Stimulated activated CD8-positive, alpha-beta memory T cell treated with anti-CD3 and anti-CD28 coated beads, Interleukin-12 subunit alpha, Interleukin-12 subunit beta, amount 100 ng/mL, for 1 hour (primary cell): Measurements from ENCODE around the gene ISCA1.
A peak's percentile ranks its signal among the peaks of the same experiment; 100 is the strongest.
"Not testable (repeated sequence)": the region's sequence is repeated elsewhere in the genome, so short reads cannot be mapped to it uniquely, and the experiment has no call there.

Experiments
- DNase-seq: peaks from one replicate; pipeline ENCODE4 v3.0.0-alpha.2; 2020; ENCODE audit warnings: low read depth

ISCA1 gene

DNA sequence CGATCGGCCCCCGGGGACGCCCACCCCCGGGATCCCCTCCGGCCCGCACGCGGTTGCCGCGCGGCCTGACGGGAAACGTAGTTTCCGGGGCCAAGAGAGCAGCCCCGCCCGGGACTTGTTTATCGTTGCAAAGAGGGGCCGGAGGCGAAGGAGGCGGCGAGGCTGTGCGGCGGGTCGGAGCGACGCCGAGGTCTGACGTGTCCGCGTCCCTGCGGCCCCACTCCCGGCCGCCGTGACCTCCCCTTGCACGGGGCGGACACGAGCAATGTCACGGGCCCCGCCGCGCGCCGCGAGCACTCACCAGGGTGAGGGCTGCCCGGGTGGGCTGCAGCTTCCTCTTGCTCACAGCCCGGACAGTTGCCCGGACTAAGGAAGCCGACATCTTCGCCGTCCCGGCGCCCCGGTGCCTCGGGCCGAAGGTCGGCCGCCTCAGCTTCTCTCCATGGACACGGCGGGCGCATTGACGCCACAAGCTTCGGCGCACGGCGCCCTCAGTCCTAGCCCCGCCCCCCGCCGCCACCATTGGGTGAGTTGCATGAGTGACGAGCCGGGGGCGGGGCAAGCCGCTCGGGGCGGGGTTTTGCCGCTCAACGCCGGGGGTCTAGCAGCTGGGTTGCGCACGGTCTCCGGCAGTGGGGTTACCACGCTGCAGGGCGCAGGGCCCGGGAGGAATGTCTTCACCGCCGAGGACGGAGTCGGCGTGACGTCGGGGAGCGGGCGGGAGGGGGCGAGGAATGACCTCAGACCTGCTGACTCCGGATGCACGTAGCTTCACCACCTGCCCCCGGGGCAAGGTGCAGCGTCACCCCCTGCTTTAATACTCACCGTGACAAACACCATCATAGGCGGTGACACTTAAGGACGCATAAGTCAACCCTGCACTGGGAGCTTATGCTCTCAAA, at the start of gene ISCA1:
TSS of gene ISCA1 (minus strand) at position 462 of the 902 bp plus-strand sequence. CDS start at position 382, 80 bp downstream.
- DNase-seq = peak; percentile 94

DNA sequence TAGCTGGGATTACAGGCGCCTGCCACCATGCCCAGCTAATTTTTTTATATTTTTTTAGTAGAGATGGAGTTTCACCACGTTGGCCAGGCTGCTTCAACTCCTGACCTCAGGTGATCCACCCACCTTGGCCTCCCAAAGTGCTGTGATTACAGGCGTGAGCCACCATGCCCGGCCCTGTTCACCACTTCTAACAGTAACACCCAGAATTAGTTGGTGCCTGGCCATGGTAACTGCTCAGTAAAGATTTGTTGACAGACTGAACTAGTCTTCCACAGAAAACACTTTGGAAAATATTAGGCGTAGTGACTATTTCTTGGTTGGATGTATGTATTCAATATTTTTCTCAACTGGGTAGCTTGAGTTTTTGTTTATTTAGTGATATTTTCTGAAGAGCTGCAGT, 47.8 kb upstream of the ISCA1 start:
- no peak for DNase-seq

DNA sequence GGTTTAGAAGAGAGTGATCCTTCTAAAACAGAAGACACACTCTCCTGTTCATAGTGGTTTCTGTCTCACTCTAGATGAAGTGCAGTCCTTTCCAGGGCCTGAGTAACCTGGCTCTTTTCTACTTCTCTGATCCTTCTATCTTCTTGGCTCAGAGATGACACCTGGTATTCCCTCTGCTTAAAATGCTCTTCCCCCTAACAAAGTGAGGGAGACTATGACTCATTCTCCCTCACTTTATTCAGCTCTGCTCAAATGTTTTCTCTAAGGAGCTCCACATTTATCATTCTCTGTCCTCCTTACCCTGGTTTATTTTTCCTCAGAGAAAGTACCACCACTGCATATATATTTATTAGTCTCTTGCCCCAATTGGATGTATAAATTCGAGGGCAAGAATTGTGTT, 47.3 kb upstream of the ISCA1 start:
- no peak for DNase-seq

DNA sequence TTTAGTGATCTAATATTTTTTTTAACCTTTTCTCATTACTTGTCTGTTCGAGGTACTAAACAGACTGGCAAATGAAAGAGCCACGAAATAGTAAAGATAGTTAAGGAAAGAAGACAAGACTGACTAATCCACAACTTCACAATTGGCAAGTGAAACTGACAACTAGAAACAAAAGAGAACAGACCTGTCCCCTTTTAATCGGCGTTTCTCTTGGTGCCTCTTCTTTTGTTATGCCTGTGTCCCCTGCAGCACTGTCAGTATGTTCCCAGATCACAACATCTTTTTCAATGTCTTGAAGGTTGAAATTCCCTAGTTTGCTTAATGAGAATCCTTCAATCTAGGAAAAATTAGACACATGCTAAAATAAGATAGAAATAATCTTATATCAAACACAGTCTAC, 45.8 kb upstream of the ISCA1 start:
- DNase-seq = no peak

DNA sequence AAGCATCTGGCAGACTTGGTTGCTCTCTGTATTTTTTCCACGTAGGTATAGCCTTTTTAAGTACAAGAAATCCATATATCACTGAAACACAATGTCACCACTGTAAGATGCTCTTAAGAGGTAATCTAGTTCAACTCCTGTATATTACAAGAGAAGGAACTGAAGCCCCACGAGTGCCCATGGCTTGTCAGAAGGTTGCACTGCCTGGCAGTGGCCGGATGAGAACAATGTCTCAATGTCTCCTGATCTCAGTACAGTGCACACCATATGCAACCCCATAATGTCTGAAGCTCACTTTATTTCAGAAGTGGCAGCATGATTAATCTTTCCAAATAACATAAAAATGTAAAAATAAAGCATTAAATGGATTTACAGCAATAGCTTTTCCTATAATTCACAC, 44.2 kb upstream of the ISCA1 start:
- DNase-seq = no peak

DNA sequence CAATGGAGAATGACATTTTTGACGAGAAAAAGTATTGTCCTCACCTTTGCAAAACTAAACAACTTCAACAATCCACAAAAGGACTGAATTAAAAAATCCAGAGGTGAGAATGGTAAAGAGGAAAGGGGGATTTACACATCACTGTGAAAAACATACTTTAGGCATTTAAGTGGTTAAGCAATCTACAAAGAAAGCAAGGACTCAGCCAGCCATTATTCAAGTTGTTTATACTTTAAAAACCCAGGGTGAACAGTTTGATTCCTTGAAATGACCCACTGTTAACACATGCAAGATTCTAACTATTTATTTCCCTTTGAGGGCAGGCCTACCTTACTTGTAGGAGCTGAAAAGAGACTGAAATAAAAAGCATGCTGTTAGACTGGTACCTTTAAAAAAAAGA, 42.6 kb upstream of the ISCA1 start:
- no peak for DNase-seq

DNA sequence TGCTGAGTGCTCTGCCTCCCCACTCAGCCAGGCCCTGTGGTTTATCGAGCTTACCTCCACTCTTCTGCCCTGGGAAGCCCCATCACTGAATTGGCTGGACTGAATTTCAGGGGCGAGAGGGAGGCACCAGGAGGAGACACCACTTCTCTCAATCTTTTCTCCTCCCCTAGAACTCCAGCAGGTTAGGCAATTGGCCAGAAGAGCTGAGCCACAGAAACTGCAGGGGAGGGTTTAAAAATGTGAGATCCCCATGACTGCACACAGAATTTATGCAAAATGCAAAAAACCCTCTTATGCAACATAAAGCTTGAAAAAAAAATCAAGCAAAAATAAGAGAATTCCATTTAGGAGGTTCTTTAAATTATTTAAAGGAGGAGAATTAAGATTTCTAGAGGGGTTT, 42.0 kb upstream of the ISCA1 start:
- no peak for DNase-seq

DNA sequence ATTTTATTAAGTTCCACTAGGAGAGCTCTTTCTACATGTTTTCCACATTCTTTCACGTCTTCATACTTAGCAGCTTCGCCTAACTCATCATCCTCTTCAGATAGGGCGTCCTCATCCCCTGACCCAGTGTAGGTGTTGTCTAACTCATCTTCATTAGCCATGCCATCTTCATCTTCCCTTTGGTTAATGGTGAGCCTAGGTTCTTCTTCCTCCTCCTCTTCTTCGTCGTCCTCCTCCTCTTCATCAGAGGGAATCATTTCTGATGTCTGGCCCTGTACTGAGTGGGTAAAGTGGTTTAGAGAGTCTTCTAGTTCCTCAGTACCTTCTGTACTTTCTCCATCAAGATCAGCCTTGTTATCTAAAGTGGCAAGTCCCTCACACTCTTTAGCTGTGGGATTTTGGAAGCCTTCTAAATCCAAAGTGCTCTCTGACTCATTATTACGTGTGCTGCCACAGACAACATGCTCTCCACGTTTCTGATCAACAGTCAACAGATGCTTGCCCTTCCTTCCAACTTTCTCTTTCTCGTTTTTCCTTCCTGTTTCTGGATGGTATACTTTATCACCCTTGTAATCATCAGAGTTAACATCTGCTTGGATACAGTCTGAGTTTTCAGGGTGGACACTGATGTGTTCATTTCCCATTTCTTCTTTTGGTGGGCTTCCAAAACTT, 40.8 kb upstream of the ISCA1 start:
- DNase-seq = no peak

DNA sequence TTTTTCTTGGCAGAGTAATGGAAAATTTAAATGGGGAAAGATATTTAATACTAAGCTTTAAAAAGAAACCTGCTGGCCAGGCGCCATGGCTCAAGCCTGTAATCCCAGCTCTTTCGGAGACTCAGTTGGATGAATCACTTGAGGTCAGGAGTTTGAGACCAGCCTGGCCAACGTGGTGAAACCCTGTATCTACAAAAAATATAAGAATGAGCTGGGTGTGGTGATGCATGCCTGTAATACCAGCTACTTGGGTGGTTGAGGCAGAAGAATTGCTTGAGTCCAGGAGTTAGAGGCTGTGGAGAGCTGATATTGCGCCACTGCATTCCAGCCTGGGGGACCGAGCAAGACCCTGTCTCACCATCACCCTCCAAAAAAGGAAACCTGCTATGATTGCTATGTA, 39.0 kb upstream of the ISCA1 start:
- no peak for DNase-seq

DNA sequence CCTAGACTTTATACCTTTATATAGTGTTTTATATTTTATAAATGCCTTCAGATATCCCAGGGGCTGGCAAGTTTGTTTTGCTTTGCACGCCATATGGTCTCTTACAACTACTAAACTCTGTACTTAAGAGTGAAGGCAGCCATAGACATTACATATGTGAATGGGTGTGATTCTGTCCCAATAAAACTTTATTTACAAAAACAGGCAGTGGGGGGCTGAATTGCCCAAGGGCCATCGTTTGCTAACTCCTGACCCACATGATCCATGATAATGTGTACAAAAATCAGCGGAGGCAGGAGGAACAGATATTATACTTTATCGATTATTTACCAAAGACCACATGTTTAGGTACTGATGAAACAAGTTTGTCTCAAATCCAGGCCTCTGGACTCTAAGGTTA, 35.8 kb upstream of the ISCA1 start:
- DNase-seq = no peak

DNA sequence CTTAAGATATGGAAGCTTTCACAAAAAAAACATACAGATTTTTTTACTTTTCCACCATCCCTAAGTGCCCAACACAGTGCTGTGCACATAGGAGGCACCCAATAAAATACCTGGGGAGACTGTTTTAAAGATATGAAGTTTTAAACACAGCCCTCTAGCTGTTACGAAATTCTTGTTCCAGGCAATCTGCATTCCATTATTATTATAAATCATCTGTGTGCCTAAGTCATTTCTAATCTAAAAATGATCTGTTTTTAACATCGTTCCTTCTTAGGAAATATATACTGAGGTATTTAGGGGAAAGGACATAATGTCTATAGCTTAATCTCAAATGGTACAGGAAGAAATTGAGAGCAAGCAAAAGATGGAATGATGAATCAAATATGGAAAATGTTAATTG, 32.7 kb upstream of the ISCA1 start:
- DNase-seq = no peak

DNA sequence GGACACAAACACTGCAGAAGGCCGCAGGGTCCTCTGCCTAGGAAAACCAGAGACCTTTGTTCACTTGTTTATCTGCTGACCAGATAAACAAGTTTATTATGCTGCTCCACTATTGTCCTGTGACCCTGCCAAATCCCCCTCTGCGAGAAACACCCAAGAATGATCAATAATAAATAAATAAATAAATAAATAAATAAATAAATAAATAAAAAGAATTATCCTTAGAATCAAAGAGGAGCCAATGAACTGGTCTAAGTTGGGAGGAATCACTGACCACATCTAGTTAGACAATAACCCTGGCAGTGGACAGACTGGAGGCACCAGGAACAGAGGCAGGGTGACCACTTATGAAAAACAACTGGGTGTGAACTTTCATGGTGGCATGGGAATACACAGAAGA, 30.6 kb upstream of the ISCA1 start:
- DNase-seq = not testable (repeated sequence)

DNA sequence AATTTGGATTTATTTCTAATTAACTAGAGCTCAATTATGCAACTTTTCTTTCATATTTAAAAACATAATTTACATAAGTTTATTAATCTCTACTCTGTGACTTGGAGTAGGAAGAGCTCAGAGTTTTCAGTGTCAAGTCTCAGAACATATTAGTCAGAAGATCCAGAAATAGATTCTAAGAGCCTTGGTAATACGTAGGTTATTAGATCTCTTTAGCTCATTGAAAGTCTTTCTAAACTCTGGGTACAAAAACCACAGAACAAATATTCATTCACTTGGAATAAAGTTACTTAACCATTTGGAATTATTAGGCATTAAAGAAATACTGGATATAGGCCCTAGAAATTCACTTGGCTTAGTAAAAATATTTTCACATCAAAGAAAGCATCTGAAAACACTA, 26.3 kb upstream of the ISCA1 start:
- no peak for DNase-seq

DNA sequence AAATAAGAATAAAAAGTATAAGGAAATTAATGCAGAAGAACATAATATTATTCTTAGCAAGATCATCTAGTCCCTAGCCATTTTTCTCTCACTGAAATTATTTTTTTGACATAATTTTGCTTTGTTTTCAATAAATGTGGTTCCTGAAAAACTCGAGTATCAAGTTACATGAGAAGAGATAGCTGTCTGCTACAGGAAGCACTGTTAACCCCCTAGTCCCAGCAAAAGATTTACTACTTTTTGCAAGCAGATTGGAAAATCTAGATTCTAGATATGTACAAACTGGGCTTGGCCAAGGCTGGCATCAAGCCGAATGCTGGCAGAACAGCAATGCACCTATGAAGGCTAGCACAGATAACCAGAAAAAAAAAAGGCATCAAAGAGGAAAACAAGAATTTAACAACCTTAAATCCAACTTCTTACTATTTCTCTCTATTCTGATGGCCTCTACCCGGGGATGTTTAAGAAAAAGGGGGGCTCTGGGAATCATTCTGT, 21.9 kb upstream of the ISCA1 start:
- no peak for DNase-seq

DNA sequence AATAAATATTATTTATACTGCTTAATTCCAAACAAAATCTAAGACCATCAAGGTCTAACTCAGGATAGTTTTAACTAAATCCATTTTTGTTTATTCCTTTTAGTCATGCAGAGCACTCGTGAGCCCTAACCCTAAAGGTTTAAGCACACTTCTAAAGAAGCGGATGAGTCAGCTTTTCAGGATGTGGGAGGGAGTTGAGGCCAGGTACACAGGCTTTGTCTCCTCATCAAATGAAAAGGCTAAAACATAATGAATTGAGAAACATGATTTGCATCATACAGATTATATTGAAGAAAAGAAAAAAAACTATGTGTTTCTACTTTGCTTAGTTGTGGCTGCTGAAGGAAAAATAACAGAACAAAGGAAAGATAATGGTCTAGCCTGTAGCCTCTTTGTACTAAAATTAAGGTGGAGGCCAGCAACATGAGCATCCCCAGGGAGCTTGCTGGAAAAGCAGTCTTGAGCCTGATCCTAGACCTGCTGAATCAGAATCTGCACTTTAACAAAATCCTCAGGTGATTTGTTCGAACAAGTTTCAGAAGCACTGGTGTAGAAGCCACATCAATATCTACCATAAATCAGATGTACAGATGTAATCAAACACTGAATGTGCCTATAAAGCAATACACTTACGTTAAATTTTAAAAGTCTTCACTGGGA, 21.1 kb upstream of the ISCA1 start:
- DNase-seq = peak; percentile 9

DNA sequence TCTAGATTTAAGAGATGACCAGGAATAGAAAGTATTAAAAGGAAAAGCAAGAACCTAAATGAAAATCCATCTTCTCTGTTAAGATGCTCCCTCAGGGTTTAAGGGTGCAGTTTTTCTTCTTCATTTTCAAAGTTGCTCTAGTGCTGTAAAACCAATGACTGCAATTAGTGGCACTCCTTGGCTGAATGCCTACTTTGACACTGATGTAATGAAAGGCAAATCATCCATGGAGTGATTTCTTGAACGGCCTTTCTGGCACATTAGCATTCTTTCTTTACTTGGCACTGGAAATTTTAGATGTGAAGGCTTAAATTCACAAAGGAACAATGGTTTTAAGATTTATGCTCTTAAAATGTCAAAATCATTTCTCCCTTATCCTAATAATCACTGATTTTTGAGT, 19.3 kb upstream of the ISCA1 start:
- DNase-seq = no peak

DNA sequence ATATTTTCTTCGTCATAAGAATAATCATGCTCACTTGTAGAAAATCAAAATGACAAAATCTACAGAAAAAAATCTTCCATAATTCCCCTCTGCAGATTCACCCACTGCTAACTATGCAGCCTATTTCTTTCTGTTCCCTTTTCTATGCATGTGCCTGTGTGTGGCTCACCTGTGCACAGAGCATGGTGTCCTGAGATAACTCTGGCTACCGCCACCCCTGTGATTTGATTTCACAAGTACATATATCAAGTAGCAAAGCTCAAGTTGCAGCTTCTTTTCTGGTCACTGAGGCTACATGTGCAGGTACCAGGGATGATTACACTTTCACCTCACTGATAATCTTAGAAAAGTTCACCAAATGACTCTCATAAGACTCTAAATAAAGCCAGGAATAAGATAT, 18.4 kb upstream of the ISCA1 start:
- DNase-seq = no peak

DNA sequence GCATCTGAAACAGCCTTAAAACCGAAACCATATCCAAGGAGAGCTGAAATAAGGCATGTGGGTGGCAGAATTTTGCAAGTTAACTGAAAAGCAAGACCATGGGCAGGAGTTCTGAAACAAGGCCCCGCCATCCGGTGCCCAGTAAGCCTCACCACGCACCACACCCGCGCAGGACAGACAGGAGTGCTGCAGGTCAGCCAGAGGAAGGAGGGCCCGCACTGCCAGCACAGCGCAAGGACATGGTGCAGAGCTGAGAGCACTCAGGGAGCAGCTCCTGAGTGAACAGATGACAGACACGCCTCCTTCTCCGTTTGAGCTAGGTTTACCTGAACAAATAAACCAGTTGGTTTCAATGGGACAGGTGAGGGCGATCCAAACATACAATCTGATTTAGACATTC, 16.5 kb upstream of the ISCA1 start:
- no peak for DNase-seq

DNA sequence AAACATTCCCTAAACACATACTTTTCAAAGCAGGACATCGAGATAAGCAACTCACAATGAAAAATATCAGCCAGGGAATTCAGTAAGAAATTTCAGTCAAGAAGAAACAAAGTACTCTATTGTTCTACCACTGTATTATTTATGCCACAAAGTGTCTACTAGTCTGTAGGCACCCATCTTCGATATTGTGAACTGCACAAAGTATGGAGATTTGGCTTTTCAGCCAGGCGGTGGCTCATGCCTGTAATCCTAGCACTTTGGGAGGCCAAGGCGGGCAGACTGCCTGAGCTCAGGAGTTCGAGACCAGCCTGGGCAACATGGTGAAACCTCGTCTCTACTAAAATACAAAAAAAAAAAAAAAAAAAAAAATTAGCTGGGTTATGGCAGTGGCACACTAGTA, 8.0 kb upstream of the ISCA1 start:
- DNase-seq = not testable (repeated sequence)

DNA sequence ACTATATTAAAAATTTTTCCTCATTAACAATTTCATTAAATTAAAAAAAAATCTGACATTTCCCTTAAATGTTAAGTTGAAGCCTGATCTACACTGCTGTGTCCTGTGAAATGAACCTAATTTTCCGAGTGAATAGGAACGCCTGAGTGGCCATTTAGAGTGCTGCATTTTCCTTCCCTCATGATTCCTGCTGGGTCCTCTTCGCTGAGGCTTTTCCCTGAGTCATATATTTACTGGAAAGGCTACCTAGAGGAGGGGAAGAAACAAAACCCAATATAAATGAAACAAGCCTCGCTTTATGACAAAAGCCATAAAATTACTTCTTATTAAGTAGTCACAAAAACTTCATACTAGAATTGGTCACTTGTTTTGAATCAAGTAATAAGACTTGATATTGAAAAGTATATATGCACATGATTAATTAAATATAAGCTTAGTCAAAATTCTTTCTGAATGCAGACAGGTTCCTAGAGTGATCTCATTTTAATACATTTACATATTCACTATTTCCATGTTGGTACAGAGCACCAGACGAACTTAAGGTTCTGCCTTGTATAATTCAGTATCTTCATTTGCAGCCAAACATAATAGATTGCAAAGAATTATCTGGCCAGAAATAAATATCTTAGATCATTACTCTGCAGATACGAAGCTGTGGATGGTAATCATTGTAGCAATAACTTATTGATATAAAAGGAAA, 6.3 kb upstream of the ISCA1 start:
- DNase-seq = no peak

DNA sequence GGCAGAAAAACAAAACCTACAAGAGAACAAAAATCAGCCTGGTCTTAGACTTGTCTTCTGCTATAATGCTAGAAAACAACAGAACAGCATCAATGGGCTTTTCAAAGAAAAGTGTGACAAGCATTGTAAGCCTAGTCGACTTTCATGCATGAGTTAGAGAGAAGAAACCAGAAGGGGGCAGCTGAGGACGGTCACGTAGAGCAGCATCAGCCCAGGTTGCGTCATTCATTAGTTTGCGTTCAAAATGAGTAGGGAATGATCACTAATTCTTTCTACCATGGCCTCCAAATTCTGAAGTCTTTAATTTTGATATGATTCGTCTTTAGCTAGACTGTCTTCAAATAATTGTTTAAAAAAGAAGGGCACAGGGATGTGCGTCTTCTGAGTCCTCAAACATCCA, 4.7 kb upstream of the ISCA1 start:
- no peak for DNase-seq

DNA sequence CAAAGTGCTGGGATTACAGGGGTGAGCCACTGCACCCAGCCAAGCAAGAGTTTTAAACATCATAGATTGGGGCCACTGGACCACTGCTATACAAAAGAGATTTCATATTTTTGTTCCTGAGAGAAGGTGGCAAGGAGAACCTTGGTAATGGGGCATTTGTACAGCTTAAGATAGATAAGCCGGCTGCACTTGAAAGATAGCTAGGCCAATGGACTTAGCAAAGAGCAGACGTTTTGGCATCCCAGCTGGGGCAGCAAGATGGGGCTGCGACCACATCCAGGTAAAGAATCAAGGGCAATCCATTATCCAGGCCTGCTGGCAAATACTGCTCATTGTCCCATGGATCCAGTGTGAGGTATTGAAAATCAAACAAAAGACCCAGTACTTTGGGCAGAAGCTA, 3.9 kb upstream of the ISCA1 start:
- DNase-seq = no peak
